ENCODE results near the gene SLC35C1. TPM values are rescaled to one million over a fixed set of nuclear protein-coding genes. Genes with fewer than 3 reads are reported as not detected.
"Not testable (repeated sequence)": the region's sequence is repeated elsewhere in the genome, so short reads cannot be mapped to it uniquely, and the experiment has no call there.

Gene SLC35C1
- total and polyA plus RNA-seq, 9 of the 15 experiments (the other 6 are each of a cell fraction or from before 2014, with no cell fraction given) = 0.65 to 13.1 (median 2.4) TPM

DNA sequence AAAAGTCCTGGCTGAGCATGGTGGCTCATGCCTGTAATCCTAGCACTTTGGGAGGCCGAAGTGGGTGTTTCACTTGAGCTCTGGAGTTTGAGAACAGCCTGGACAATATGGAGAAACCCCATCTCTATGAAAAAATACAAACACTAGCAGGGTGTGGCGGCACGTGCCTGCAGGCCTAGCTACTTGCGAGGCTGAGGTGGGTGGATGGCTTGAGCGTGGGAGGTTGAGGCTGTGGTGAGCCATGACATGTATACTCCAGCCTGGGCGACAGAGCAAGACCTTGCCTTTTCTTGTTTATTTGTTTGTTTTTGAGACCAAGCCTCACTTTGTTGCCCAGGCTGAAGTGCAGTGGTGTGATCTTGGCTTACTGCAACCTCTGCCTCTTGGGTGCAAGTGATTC, 34.3 kb downstream of the SLC35C1 start (continued):
- TF ChIP-seq TSHZ1 (CRISPR knock-in tag; IDR thresholded peaks at IDR 0.05) (no peak), NELFE (IDR thresholded peaks at IDR 0.05; ENCODE audit: insufficient read depth, insufficient read length) (no peak), NFATC3 (IDR thresholded peaks at IDR 0.05) (no peak), DIDO1 (tag; IDR thresholded peaks at IDR 0.05; ENCODE audit: low read depth) (no peak), NFIX (CRISPR knock-in tag; IDR thresholded peaks at IDR 0.05; ENCODE audit: low read depth) (no peak), LARP7 (IDR thresholded peaks at IDR 0.05) (no peak), L3MBTL2 (IDR thresholded peaks at IDR 0.05) (peak; percentile 74), ZNF224 (CRISPR knock-in tag; IDR thresholded peaks at IDR 0.05) (no peak), TAF7 (tag; IDR thresholded peaks at IDR 0.05) (no peak), FOSL1 (tag; conservative IDR thresholded peaks at IDR 0.05) (no peak)
- TF ChIP-seq, protein P1, sequence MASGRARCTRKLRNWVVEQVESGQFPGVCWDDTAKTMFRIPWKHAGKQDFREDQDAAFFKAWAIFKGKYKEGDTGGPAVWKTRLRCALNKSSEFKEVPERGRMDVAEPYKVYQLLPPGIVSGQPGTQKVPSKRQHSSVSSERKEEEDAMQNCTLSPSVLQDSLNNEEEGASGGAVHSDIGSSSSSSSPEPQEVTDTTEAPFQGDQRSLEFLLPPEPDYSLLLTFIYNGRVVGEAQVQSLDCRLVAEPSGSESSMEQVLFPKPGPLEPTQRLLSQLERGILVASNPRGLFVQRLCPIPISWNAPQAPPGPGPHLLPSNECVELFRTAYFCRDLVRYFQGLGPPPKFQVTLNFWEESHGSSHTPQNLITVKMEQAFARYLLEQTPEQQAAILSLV (tag; IDR thresholded peaks at IDR 0.05) = no peak

DNA sequence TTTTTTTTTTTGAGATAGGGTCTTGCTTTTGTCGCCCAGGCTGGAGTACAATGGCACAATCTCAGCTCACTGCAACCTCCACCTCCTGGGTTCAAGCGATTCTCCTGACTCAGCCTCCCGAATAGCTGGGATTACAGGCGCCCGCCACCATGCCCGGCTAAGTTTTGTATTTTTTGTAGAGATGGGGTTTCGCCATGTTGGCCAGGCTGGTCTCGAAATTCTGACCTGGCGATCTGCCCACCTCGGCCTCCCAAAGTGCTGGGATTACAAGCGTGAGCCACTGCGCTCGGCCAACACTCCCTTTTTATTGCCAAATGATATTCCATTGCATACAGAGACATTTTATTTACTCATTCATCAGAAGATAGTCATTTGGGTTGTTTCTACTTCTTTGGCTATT, 35.3 kb downstream of the SLC35C1 start:
- CTCF ChIA-PET (ENCODE audit: low intra/inter-chr PET ratio); H3K27me3 ChIP-seq (ENCODE audit: control insufficient read depth in 2 of 2, insufficient read depth in 2 of 2, low read length in 2 of 2); H3K4me2 ChIP-seq (ENCODE audit: insufficient read depth, low read length); H3K4me1 ChIP-seq (replicated peaks in 1 of 2; ENCODE audit: control insufficient read depth in 2 of 2, insufficient read depth in 2 of 2, low read length in 2 of 2); H3K27ac ChIP-seq (ENCODE audit: extremely low read depth, low read depth, low read length); H3K79me2 ChIP-seq (ENCODE audit: control insufficient read depth, insufficient read depth, low read length); POLR2A ChIA-PET; H4K20me1 ChIP-seq (replicated peaks; ENCODE audit: control insufficient read depth, insufficient read depth, low read length); BruUV-seq (replicated peaks); H3K9me3 ChIP-seq (replicated peaks; ENCODE audit: control insufficient read depth, insufficient read depth, low read depth, low read length); H3K9me1 ChIP-seq (ENCODE audit: control insufficient read depth, insufficient read depth, low read length); H3K9ac ChIP-seq (ENCODE audit: insufficient read depth in 1 of 2, low read depth in 2 of 2, low read length in 2 of 2); in situ Hi-C loops (cut with MboI); H3K4me3 ChIP-seq; ATAC-seq; H3K36me3 ChIP-seq (ENCODE audit: control insufficient read depth, insufficient read depth, low read length); intact Hi-C loops (cut with micrococcal nuclease); FAIRE-seq; H2AFZ ChIP-seq (ENCODE audit: low read depth, low read length); DNase-seq (ENCODE audit: extremely low read depth in 1 of 4, low spot score in 3 of 4): not testable (repeated sequence)
- WGBS (ENCODE audit: insufficient coverage, low coverage, missing lambda C conversion rate) = 90% methylated on average over 12 of the region's 13 CpGs

Data from K562 (cell line).